HL-60 (cell line): ENCODE data around the gene FNDC3B.

Experiments used
- GABPA ChIP-seq: IDR thresholded peaks from 2 replicates; pipeline ENCODE4 v1.6.1; 2012; ENCODE audit warnings: low read depth
- POLR2AphosphoS5 ChIP-seq: IDR thresholded peaks from 2 replicates; pipeline ENCODE4 v1.6.1; 2012; ENCODE audit warnings: low read depth
- TF ChIP-seq, protein P1 (sequence below): IDR thresholded peaks from one replicate; pipeline ENCODE4 v1.5.1; 2011; ENCODE audit warnings: low read length, control low read depth, inconsistent platforms; ENCODE audit not compliant: insufficient read depth
- TF ChIP-seq, protein P2 (sequence below): IDR thresholded peaks from 2 replicates; pipeline ENCODE4 v1.6.1; 2012; ENCODE audit warnings: low read depth; ENCODE audit not compliant: insufficient replicate concordance

DNA sequence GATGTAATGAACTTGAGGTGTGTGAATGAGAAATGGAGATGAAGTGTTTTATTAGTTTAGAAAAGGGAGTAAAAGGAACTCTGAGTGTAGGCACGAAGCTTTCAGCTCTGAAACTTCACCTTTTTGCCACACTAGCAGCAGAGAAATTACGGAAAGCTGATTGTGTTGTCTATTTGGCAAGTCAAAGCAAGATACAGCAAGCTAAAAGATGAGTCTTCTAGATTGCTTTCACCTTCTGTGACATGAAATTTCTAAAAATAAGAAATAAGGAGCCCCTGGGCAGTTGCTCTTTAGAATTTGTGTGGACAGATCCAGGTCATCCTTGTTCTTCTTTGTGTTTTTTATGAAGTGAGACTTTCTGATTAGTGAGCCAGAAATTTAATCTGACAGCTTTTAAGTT, 143.4 kb downstream of the FNDC3B start:
- TF ChIP-seq, protein P1, sequence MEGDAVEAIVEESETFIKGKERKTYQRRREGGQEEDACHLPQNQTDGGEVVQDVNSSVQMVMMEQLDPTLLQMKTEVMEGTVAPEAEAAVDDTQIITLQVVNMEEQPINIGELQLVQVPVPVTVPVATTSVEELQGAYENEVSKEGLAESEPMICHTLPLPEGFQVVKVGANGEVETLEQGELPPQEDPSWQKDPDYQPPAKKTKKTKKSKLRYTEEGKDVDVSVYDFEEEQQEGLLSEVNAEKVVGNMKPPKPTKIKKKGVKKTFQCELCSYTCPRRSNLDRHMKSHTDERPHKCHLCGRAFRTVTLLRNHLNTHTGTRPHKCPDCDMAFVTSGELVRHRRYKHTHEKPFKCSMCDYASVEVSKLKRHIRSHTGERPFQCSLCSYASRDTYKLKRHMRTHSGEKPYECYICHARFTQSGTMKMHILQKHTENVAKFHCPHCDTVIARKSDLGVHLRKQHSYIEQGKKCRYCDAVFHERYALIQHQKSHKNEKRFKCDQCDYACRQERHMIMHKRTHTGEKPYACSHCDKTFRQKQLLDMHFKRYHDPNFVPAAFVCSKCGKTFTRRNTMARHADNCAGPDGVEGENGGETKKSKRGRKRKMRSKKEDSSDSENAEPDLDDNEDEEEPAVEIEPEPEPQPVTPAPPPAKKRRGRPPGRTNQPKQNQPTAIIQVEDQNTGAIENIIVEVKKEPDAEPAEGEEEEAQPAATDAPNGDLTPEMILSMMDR, result no peak
- TF ChIP-seq POLR2AphosphoS5, result no peak
- TF ChIP-seq, protein P2, sequence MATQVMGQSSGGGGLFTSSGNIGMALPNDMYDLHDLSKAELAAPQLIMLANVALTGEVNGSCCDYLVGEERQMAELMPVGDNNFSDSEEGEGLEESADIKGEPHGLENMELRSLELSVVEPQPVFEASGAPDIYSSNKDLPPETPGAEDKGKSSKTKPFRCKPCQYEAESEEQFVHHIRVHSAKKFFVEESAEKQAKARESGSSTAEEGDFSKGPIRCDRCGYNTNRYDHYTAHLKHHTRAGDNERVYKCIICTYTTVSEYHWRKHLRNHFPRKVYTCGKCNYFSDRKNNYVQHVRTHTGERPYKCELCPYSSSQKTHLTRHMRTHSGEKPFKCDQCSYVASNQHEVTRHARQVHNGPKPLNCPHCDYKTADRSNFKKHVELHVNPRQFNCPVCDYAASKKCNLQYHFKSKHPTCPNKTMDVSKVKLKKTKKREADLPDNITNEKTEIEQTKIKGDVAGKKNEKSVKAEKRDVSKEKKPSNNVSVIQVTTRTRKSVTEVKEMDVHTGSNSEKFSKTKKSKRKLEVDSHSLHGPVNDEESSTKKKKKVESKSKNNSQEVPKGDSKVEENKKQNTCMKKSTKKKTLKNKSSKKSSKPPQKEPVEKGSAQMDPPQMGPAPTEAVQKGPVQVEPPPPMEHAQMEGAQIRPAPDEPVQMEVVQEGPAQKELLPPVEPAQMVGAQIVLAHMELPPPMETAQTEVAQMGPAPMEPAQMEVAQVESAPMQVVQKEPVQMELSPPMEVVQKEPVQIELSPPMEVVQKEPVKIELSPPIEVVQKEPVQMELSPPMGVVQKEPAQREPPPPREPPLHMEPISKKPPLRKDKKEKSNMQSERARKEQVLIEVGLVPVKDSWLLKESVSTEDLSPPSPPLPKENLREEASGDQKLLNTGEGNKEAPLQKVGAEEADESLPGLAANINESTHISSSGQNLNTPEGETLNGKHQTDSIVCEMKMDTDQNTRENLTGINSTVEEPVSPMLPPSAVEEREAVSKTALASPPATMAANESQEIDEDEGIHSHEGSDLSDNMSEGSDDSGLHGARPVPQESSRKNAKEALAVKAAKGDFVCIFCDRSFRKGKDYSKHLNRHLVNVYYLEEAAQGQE, result no peak
- no peak for TF ChIP-seq GABPA
